ENCODE data around the gene STK17B. TPM values are rescaled to one million over a fixed set of nuclear protein-coding genes. Genes with fewer than 3 reads are reported as not detected.

The STK17B gene
- total and polyA plus RNA-seq, 9 of the 15 experiments (the other 6 are each of a cell fraction or from before 2014, with no cell fraction given) = 2.3 to 17.7 (median 8.5) TPM

- TF ChIP-seq TAF7 (tag; IDR thresholded peaks at IDR 0.05) = peak; percentile 85
- no peak for TF ChIP-seq TAF15 (IDR thresholded peaks at IDR 0.05; ENCODE audit: low read depth, low read length)
- TF ChIP-seq MED1 (CRISPR knock-in tag; IDR thresholded peaks at IDR 0.05; ENCODE audit: borderline replicate concordance) = no peak
- TF ChIP-seq ATF6 (CRISPR knock-in tag; IDR thresholded peaks at IDR 0.05) = no peak
- no peak for TF ChIP-seq RBM39 (optimal IDR thresholded peaks at IDR 0.05; ENCODE audit: low read depth, low read length)
- no peak for TF ChIP-seq XRCC5 (IDR thresholded peaks at IDR 0.05; ENCODE audit: low read depth, low read length)
- TF ChIP-seq HNRNPL (IDR thresholded peaks at IDR 0.05; ENCODE audit: low read depth, low read length) = no peak
- TF ChIP-seq NR1H2 (CRISPR knock-in tag; IDR thresholded peaks at IDR 0.05) = no peak
- no peak for TF ChIP-seq THRA (IDR thresholded peaks at IDR 0.05)
- no peak for TF ChIP-seq LARP7 (IDR thresholded peaks at IDR 0.05)
- TF ChIP-seq MAFG (tag; conservative IDR thresholded peaks at IDR 0.05) = no peak
- no peak for TF ChIP-seq E2F3 (CRISPR knock-in tag; IDR thresholded peaks at IDR 0.05)
- no peak for TF ChIP-seq ATF2 (CRISPR knock-in tag; IDR thresholded peaks at IDR 0.05)
- no peak for TF ChIP-seq CHAMP1 (IDR thresholded peaks at IDR 0.05)
- no peak for TF ChIP-seq PTTG1 (tag; IDR thresholded peaks at IDR 0.05; ENCODE audit: low read depth)
- TF ChIP-seq ARID3A (IDR thresholded peaks at IDR 0.05; ENCODE audit: borderline replicate concordance, low read depth, low read length) = no peak
- TF ChIP-seq TFE3 (CRISPR knock-in tag; IDR thresholded peaks at IDR 0.05) = peak; percentile 96
- TF ChIP-seq KLF16 (IDR thresholded peaks at IDR 0.05) = no peak
Observed at GRCh38 chr2:196171248-196171871, at the start of gene STK17B (continued).
